Bronchus fibroblast of lung (primary cell): Measurements from ENCODE around the gene WDR82. TPM values are rescaled to one million over a fixed set of nuclear protein-coding genes. Genes with fewer than 3 reads are reported as not detected.

Experiments
- total RNA-seq: library from RNA; depleted of rRNA; stranded (reverse); fragments of >200 nt; gene quantifications from 2 replicates; pipeline ENCODE4 v1.2.3, GENCODE V29; 2015

The WDR82 gene, protein sequence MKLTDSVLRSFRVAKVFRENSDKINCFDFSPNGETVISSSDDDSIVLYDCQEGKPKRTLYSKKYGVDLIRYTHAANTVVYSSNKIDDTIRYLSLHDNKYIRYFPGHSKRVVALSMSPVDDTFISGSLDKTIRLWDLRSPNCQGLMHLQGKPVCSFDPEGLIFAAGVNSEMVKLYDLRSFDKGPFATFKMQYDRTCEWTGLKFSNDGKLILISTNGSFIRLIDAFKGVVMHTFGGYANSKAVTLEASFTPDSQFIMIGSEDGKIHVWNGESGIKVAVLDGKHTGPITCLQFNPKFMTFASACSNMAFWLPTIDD
- total RNA-seq: 40.9 and 44.9 TPM in 2 replicates

DNA sequence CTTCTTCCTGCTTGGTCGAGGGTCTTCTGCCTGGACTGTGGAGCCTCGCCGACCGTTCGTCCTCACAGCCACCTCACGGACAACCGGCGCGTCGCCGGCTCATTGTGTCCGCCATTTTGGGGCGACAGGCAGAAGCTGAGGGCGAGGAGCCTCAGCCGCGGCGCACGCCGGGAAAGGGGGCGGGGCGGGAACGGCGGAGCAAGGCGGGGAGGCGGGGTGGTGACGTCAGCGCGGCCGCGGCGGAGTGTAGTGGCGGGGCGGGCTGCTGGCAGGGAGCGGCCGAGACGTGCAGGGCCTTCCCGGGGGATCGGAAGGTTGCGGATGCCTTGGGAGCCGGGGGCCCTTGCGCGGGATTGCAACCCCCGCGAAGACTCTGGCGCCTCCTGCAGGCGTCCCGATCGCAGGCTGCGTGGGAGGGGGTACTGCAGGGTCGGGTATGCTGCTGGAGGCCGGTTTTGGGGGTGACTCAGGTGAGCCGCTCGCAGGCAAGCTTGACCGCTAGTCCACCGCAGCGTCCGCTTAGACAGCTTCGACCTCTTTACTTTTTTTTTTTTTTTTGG lies at the start of gene WDR82:
Gene WDR82 (minus strand): TSS at position 140 of the 560 bp plus-strand sequence. CDS start 288 bp downstream, outside the sequence.

DNA sequence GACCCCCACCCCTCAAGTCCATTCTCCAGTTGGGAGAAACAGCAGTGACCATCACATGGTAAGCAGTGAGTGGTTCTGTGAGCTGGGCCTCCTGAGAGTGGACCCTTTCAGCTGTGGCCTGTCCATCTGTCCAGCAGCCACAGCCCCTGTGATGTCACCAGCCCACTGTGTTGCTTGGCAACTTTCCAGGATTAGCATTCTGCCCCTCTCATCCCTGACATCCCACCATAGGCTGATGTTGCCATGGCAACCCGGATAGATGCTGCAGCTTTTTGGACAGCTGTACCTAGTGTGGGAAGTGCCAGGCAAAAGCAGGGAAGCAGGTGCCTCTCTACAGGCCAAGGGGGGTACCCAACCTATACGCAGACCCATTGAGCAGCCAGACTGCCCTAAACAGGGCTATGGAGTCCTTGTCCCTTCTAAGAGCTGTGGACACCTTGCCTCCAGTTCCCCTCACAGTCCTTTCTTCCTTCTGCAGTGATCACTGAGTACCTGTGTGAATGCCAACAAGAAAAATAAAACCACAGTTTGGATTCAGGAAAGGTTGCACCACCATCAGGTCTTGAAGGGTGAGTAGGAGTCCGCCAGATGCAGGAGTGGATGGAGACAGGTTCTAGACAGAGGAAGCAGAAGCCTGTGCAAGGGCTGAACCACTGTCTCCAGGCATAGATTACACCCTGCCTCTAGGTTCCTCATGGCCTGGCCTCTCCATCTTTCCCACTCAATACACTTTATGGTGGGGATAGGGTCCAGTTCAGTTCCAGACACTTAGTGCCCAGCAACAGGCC lies 37.7 kb upstream of the WDR82 start, which contains the start of gene DNAH1:
Gene DNAH1 (plus strand): TSS at position 343 of the 788 bp plus-strand sequence. CDS start 6,124 bp downstream, outside the sequence.

DNA sequence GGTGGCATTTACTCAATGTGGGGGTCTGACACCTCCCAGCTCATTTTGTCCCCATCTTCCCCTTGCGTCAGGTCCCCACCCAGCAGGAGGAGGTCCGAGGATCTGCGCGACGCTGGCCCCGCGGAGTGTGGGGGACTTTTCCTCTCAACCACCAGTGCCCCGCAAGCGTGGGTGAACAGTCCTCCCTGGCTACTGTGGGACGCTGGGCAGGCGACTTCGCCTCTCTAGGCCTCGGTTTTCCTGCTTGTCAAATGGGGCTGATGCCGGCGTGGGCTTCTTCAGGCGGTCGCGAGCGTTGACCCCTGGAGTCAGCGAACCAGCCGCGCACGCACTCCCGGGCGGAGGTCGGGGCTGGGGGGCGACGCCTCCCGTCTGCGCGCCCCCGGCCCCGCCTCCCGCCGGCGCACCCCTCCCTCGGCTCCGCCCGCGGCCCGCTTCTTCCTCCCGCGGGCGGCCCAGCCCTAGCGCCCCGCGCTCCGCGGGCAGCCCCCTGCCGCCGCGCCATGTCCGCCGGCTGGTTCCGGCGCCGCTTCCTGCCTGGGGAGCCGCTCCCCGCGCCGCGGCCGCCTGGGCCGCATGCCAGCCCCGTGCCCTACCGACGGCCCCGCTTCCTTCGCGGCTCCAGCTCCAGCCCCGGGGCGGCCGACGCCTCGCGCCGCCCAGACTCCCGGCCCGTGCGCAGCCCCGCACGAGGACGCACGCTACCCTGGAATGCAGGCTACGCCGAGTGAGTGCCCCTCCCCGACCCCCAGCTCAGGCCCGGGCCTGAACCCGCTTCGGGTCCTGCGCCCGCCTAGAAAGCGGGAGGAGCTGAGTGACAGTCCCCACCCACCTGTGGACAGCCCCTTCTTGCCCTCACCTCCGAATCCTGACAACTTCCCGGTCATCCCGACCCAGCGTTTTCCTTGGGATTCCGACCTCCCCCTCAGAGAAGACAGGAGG lies 32.9 kb downstream of the WDR82 start, which contains the start of gene PPM1M:
Gene PPM1M (plus strand): TSS at position 438 of the 942 bp plus-strand sequence. CDS start 66 bp downstream, at position 504.

DNA sequence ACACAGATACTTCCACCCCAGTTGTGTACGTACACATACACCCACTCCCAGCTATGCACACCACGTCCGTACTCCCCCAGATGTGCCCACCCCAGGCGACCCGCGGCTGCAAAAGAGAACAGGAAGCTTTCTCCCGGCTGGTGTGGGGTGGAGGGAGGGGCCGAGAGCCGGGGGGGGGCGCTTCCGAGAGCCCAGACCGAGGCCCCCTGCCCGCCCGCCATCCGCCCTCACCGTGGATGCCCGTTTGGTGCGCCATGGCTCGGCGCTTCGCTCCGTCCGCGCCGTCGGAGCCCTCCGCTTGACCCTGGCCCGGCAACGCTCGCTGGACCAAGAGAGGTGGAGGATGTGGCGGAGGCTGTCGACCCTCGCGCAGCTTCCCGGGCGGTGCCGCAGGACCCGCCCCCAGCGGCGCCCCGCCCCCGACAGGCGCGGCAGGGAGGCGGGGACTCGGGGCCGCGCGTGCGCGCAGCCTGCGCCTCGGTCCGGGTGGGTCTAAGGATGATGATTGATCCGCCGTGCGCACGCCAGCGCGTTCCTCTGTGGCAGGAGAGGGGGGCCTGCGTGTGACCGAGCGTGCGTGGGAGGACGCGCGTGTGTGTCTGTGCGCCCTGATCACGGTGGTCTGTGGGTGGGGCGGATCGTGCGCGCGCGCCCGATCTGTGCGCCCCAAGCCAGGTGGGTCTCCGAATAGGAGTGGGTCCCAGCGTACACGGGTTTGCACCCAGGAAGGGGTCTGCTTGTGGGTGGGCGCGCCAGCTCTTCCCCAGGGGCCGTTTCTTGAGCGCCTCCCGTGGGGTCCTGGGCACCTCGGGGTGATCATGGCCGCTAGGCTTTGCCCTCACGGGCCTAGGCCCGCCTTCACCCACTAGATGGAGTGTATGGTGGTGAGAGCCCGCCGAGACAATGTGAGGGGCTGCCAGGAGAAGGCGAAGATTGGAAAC lies 39.4 kb downstream of the WDR82 start, which contains the start of gene TWF2:
Gene TWF2 (minus strand): TSS at position 398 of the 941 bp plus-strand sequence. CDS start 142 bp downstream, at position 256.

DNA sequence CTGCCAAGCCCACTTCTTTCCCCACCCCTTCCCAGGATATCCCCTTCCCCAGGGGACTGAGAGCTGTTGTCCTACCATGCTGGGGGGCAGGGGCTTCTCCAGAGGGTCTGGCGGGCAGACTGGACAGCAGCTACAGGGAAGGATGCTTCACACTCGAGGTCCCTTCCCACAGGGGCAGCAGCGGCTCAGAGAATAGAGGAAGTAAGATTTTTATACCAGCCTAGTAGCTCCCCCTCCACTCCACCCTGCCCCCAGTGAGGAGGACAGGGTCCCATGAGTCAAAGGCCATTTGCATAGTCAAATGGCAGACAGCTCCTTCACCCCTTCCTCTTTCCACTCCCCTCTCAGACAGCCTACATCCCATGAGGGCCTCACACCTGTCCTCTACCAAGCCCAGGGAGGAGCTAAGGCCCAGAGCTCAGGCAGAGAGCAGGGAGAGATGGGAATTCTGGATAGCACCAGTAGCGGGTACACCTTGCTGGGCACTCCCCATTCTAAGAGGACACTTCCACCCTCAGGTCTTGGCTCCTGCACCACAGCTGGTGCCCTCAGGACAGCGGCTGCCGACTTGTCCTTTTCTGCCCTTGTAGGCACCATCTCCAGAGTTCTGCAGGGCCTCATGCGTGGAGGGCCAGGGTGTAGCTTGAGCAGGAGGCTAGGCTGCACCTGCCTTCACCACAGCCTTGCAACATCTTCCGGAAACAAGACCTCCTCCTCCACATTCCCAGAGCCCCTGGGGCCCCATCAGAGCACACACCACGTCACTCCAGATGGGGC lies 52.8 kb downstream of the WDR82 start, which contains the start of gene TLR9:
Gene TLR9 (minus strand): TSS at position 194 of the 777 bp plus-strand sequence. CDS start 116 bp downstream, at position 78.

Other genes with a start within 250 kb of the WDR82 start
- gene DUSP7, start 222.1 kb downstream of the WDR82 start, total RNA-seq: 15.5 and 16.5 TPM in 2 replicates
- gene POC1A, start 124.2 kb downstream of the WDR82 start, total RNA-seq: 29.1 and 31.1 TPM in 2 replicates
- 44.6 and 44.7 TPM in 2 replicates for gene ALAS1, start 80.5 kb downstream of the WDR82 start, total RNA-seq
- gene TLR9, start 53.0 kb downstream of the WDR82 start, total RNA-seq: under 0.01 TPM in 1 of 2 replicates, not detected in the other
- 195 TPM in 2 replicates for gene TWF2, start 39.5 kb downstream of the WDR82 start, total RNA-seq
- 14.5 and 15.6 TPM in 2 replicates for gene PPM1M, start 32.9 kb downstream of the WDR82 start, total RNA-seq
- 13.4 and 15.5 TPM in 2 replicates for gene GLYCTK, start 9.2 kb upstream of the WDR82 start, total RNA-seq
- gene DNAH1, start 37.7 kb upstream of the WDR82 start, total RNA-seq: 0.50 and 0.74 TPM in 2 replicates
- 75.0 and 75.8 TPM in 2 replicates for gene BAP1, start 131.4 kb upstream of the WDR82 start, total RNA-seq
- 3.9 and 7.6 TPM in 2 replicates for gene PHF7, start 132.0 kb upstream of the WDR82 start, total RNA-seq
- gene SEMA3G, start 166.5 kb upstream of the WDR82 start, total RNA-seq: not detected in 2 replicates
- 0.74 TPM in 1 of 2 replicates, not detected in the other for gene TNNC1, start 175.4 kb upstream of the WDR82 start, total RNA-seq
- gene NISCH, start 177.0 kb upstream of the WDR82 start, total RNA-seq: 31.4 and 31.5 TPM in 2 replicates
- 0.50 and 0.59 TPM in 2 replicates for gene STAB1, start 216.7 kb upstream of the WDR82 start, total RNA-seq